CD8-positive, alpha-beta memory T cell (primary cell): ENCODE results near the gene TMEM8B. TPM values are rescaled to one million over a fixed set of nuclear protein-coding genes. Genes with fewer than 3 reads are reported as not detected.
A peak's percentile ranks its signal among the peaks of the same experiment; 100 is the strongest.

Experiments
- CTCF ChIA-PET: fragments of 350-600 bp; sonication (Branson Sonifier 250); formaldehyde crosslinking; loops from one replicate; lab custom pipeline; 2021; ENCODE audit warnings: antibody characterized with exemption; lab: Charles Lee
- POLR2A ChIA-PET: fragments of 350-600 bp; sonication (Branson Sonifier 250); formaldehyde crosslinking; loops from one replicate; lab custom pipeline; 2021; ENCODE audit warnings: antibody characterized with exemption; lab: Charles Lee
- DNase-seq, 5 donors: peaks; one replicate each; pipeline versions ENCODE4 v3.0.0 to v3.0.0-alpha.2; 2020 to 2022; ENCODE audit warnings: mixed read lengths in 1 of 5
- H3K27ac ChIP-seq: one replicate; pipeline ENCODE4 v1.7.0; 2013; ENCODE audit warnings: low read depth, mild to moderate bottlenecking, low read length, moderate library complexity
- H3K27me3 ChIP-seq: 2 replicates; pipeline ENCODE4 v1.7.0; 2013; ENCODE audit warnings: low read length, mild to moderate bottlenecking; ENCODE audit not compliant: insufficient read depth, poor library complexity, severe bottlenecking
- H3K36me3 ChIP-seq: 2 replicates; pipeline ENCODE4 v1.7.0; 2013; ENCODE audit warnings: mild to moderate bottlenecking, low read length, moderate library complexity; ENCODE audit not compliant: insufficient read depth
- H3K4me1 ChIP-seq: 2 replicates; pipeline ENCODE4 v1.7.0; 2013; ENCODE audit warnings: mild to moderate bottlenecking, low read length, moderate library complexity; ENCODE audit not compliant: insufficient read depth
- H3K4me3 ChIP-seq: 2 replicates; pipeline ENCODE4 v1.7.0; 2013; ENCODE audit warnings: mild to moderate bottlenecking, low read length
- H3K9me3 ChIP-seq: 2 replicates; pipeline ENCODE4 v1.7.0; 2013; ENCODE audit warnings: mild to moderate bottlenecking, low read length
- H3K27ac Mint-ChIP-seq, 8 donors: one replicate each; pipeline ENCODE4 v1.8.0; 2020 to 2021; ENCODE audit warnings: mixed read lengths in 8 of 8, mild to moderate bottlenecking in 6 of 8, inconsistent platforms in 3 of 8, moderate library complexity in 3 of 8
- H3K27me3 Mint-ChIP-seq, 2 donors: one replicate each; pipeline ENCODE4 v1.8.0; 2020 to 2021; ENCODE audit warnings: mixed read lengths in 2 of 2, mild to moderate bottlenecking in 1 of 2, moderate library complexity in 1 of 2
- H3K36me3 Mint-ChIP-seq, 3 donors: one replicate each; pipeline ENCODE4 v1.8.0; 2020 to 2021; ENCODE audit warnings: mixed read lengths in 3 of 3, inconsistent platforms in 1 of 3, mild to moderate bottlenecking in 1 of 3
- H3K4me1 Mint-ChIP-seq, 3 donors: one replicate each; pipeline ENCODE4 v1.8.0; 2020 to 2021; ENCODE audit warnings: mixed read lengths in 3 of 3, inconsistent platforms in 1 of 3, mild to moderate bottlenecking in 1 of 3
- H3K4me3 Mint-ChIP-seq, 7 donors: one replicate each; pipeline ENCODE4 v1.8.0; 2020 to 2021; ENCODE audit warnings: mixed read lengths in 7 of 7, mild to moderate bottlenecking in 6 of 7, moderate library complexity in 4 of 7, inconsistent platforms in 2 of 7
- H3K9me3 Mint-ChIP-seq, 5 donors: one replicate each; pipeline ENCODE4 v1.8.0; 2020 to 2022; ENCODE audit warnings: mixed read lengths in 5 of 5, mild to moderate bottlenecking in 3 of 5, moderate library complexity in 2 of 5, inconsistent platforms in 1 of 5
- polyA plus RNA-seq: library from polyadenylated mRNA; unstranded; fragments of 300-500 nt; fragmentation: Illumina TruSeq; gene quantifications from one replicate; pipeline ENCODE4 v1.2.3, GENCODE V29; 2021
- total RNA-seq, 2 experiments: library from RNA; stranded (reverse); gene quantifications; one replicate each; pipeline ENCODE4 v1.2.3, GENCODE V29; 2021

Gene TMEM8B
- total and polyA plus RNA-seq, 3 experiments from 2014 or later, result 2.1 to 3.0 (median 3.0) TPM

DNA sequence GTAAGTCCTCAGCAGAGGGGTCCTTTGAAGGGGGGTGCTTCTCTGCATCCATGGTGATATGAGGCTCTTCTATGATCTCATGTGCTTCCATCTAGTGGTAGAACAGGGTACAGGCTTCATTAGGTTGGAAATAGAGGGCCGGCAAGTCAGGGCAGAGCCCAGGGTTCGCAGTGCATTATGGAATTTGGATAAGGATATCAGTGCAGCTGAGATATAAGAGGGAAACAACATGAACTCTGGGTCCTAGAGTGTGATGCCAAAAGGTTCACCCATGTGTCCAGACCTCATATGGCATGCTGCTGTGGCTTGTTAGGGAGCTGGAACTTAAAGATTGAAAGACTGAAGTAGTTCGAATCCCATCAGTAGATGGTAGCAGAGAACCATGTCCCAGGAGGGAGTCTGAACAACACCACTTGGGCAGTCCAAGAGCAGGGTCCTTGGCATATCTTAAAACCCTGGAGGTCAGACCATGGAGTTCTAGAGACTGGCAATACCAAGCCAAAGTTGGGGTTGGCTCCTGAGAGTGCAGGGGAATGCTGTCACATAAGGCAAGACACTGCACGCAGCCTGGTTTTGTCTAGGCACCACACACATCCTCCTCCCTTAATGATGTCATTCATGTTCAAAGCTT lies 2.8 kb upstream of the TMEM8B start:
- ChIA-PET CTCF (interaction anchor here (0.6 to 3.4 kb wide), 22 partner anchors 9 to 1943 kb away, joined by 3 to 18 read pairs (median 5); partner anchors contain the start of genes GBA2, HINT2, NPR2 and RGP1), POLR2A (interaction anchor here (0.6 kb wide), 1 partner anchor 82 kb away, joined by 3 read pairs; no protein-coding TSS in a partner anchor)
- no peaks in the 10 kb centered on the region for H3K36me3 ChIP-seq
- no peaks in the 10 kb centered on the region for H3K27me3 Mint-ChIP-seq
- H3K27me3 ChIP-seq, result no peaks in the 10 kb centered on the region
- H3K9me3 Mint-ChIP-seq, result no peaks in the 10 kb centered on the region
- peaks cover 0 to 4% (median 0%) of the 10 kb centered on the region in 3 donors for H3K36me3 Mint-ChIP-seq
- H3K4me1 Mint-ChIP-seq, result peaks cover 22 to 31% (median 24%) of the 10 kb centered on the region in 3 donors
- H3K9me3 ChIP-seq, result no peaks in the 10 kb centered on the region
- no peak overlapping the region for H3K4me3 ChIP-seq
- H3K4me3 Mint-ChIP-seq, result peak overlapping the region in 4 of 7 donors; percentile 55 to 69 (median 65)
- peaks cover 14% of the 10 kb centered on the region for H3K4me1 ChIP-seq
- peak overlapping the region in 5 of 8 donors; percentile 21 to 85 (median 28) for H3K27ac Mint-ChIP-seq
- DNase-seq, result peak in 2 of 5 donors; percentile 45 to 58
- H3K27ac ChIP-seq, result no peak overlapping the region

DNA sequence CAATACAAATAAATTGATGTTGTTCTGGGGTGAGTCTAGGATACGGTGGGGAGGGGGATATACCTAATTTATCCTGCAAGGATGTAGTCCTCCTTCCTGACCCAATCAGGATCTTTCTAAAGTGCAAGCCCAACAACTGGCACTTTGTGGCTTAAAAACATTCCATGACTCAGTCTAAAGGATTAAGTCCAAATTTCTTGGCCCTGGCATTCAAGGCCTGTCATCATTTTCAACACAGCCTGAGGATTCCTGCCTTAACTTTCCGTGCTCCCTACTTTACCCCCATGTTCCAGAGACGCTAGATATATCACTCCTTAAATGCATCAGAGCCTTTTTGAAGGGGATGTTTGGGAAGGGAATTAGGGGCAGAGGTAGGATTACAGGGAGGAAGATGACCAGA lies 1.5 kb upstream of the TMEM8B start:
- Histone ChIP-seq H3K27ac (no peak overlapping the region), H3K4me3 (no peak overlapping the region), H3K9me3 (no peaks in the 10 kb centered on the region), H3K36me3 (no peaks in the 10 kb centered on the region), H3K4me1 (peaks cover 14% of the 10 kb centered on the region), H3K27me3 (no peaks in the 10 kb centered on the region)
- no peak for DNase-seq
- Mint-ChIP-seq H3K9me3 (no peaks in the 10 kb centered on the region), H3K27ac (peak overlapping the region in 4 of 8 donors; percentile 25 to 96 (median 66)), H3K4me3 (peak overlapping the region in 6 of 7 donors; percentile 47 to 99 (median 91)), H3K4me1 (peaks cover 22 to 35% (median 24%) of the 10 kb centered on the region in 3 donors), H3K27me3 (no peaks in the 10 kb centered on the region), H3K36me3 (peaks cover 0 to 4% (median 0%) of the 10 kb centered on the region in 3 donors)
- POLR2A ChIA-PET, result no interaction called here
- CTCF ChIA-PET, result interaction anchor here (1.5 to 3.3 kb wide), 4 partner anchors 8 to 35 kb away, joined by 5 to 18 read pairs (median 10); partner anchors contain the start of genes HINT2 and NPR2

DNA sequence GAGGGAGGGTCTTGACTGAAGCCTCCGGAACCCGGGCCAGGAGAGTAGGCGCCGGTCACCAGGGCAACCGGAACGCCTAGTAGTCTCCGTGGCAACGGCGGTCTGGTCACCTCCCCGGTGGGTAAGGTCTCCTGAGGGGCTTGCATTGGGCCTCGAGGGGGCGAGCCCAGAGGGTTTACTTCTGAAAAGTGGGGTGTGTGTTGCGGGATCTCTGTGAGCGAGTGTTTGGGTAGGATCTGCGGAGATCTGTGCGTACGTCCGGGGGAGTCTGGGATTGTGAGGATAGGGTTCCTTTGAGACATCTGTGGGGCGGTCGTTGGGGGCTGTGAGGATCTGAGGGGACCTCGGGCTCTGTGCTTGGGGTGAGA lies 328 bp upstream of the TMEM8B start, which contains the start of gene FAM221B:
TSS of gene FAM221B (minus strand) at position 17 of the 368 bp plus-strand sequence. CDS start 2,571 bp downstream, outside the sequence.
- H3K4me1 ChIP-seq, result peaks cover 14% of the 10 kb centered on the region
- no peaks in the 10 kb centered on the region for H3K27me3 ChIP-seq
- no peaks in the 10 kb centered on the region for H3K9me3 ChIP-seq
- ChIA-PET CTCF (interaction anchor here (1.1 to 1.5 kb wide), 2 partner anchors 14 to 38 kb away, joined by 3 to 5 read pairs; partner anchors contain the start of gene HINT2), POLR2A (interaction anchor here (0.6 to 1.5 kb wide), 4 partner anchors 14 to 119 kb away, joined by 3 to 5 read pairs (median 3); partner anchors contain the start of genes HINT2 and SPAG8)
- Mint-ChIP-seq H3K36me3 (peaks cover 0 to 4% (median 0%) of the 10 kb centered on the region in 3 donors), H3K27ac (peak within 1 kb of the TSS; percentile 25 to 99 (median 96)), H3K27me3 (no peaks in the 10 kb centered on the region), H3K4me1 (peaks cover 22 to 38% (median 24%) of the 10 kb centered on the region in 3 donors), H3K9me3 (no peaks in the 10 kb centered on the region), H3K4me3 (peak within 1 kb of the TSS; percentile 89 to 99 (median 94))
- no peaks in the 10 kb centered on the region for H3K36me3 ChIP-seq
- H3K4me3 ChIP-seq, result peak within 1 kb of the TSS; percentile 90
- peak within 1 kb of the TSS; percentile 64 for H3K27ac ChIP-seq
- peak in 2 of 5 donors; percentile 10 to 38 for DNase-seq

DNA sequence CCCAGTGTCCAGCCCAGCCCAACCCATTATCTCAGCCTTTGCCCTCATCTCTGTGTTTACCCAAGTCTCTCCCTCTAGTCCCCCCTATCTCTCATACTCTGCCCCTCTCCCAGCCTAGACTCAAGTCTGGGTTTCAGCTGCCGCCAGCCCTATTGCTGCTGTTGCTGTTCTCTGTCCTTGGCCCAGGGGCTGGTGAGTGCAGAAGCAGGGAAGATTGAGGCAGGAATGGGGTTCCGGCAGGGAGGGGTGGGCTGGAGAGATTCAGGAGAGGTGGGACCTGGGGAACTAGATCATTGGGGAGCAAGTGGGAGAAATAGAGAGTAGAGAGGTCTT lies 702 bp downstream of the TMEM8B start:
- Mint-ChIP-seq H3K4me1 (peaks cover 22 to 38% (median 24%) of the 10 kb centered on the region in 3 donors), H3K4me3 (peak overlapping the region; percentile 79 to 89 (median 84)), H3K36me3 (peaks cover 0 to 4% (median 0%) of the 10 kb centered on the region in 3 donors), H3K27ac (peak overlapping the region; percentile 81 to 95 (median 92)), H3K9me3 (no peaks in the 10 kb centered on the region), H3K27me3 (no peaks in the 10 kb centered on the region)
- no peak for DNase-seq
- ChIA-PET CTCF (no interaction called here), POLR2A (interaction anchor here (1.3 kb wide), 1 partner anchor 18 kb away, joined by 3 read pairs; the partner anchor contains the start of gene SPAG8)
- no peaks in the 10 kb centered on the region for H3K27me3 ChIP-seq
- H3K27ac ChIP-seq, result peak overlapping the region; percentile 64
- no peaks in the 10 kb centered on the region for H3K36me3 ChIP-seq
- no peaks in the 10 kb centered on the region for H3K9me3 ChIP-seq
- H3K4me3 ChIP-seq, result peak overlapping the region; percentile 90
- H3K4me1 ChIP-seq, result peaks cover 14% of the 10 kb centered on the region

GRCh38 chr9:35831040-35831439 lies 2.0 kb downstream of the TMEM8B start:
- no peaks in the 10 kb centered on the region for H3K9me3 ChIP-seq
- H3K4me1 ChIP-seq, result peaks cover 14% of the 10 kb centered on the region
- ChIA-PET POLR2A (interaction anchor here (0.7 kb wide), 1 partner anchor 102 kb away, joined by 3 read pairs; no protein-coding TSS in a partner anchor), CTCF (interaction anchor here (1.8 to 2.5 kb wide), 2 partner anchors 17 to 41 kb away, joined by 5 to 8 read pairs; partner anchors contain the start of gene HINT2)
- Mint-ChIP-seq H3K4me3 (peak overlapping the region in 5 of 7 donors; percentile 17 to 80 (median 48)), H3K4me1 (peaks cover 21 to 36% (median 22%) of the 10 kb centered on the region in 3 donors), H3K9me3 (no peaks in the 10 kb centered on the region), H3K27ac (peak overlapping the region in 1 of 8 donors; percentile 68), H3K27me3 (no peaks in the 10 kb centered on the region), H3K36me3 (peaks cover 0 to 4% (median 0%) of the 10 kb centered on the region in 3 donors)
- no peaks in the 10 kb centered on the region for H3K36me3 ChIP-seq
- no peaks in the 10 kb centered on the region for H3K27me3 ChIP-seq
- no peak overlapping the region for H3K4me3 ChIP-seq
- no peak overlapping the region for H3K27ac ChIP-seq
- no peak for DNase-seq

DNA sequence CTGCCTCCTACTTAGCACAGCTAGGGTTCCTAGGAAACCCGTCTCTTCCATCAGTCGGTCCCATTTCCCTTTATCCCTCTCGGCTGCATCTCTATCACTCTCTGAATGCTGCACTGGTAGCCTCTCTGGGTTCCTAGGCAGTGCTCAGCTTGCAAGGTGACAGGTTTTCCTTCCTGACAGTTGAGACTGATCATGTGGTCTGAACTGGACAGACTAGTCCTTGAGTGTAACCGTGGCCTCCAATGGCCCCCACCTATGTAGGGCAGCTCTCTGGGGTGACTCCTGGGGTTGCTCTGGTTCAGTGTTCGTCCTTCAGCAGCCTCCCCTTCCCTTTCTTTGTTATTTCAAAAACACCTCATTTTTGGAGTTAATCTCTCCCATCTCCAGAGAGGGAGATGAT lies 3.8 kb downstream of the TMEM8B start:
- Mint-ChIP-seq H3K36me3 (peaks cover 0 to 4% (median 0%) of the 10 kb centered on the region in 3 donors), H3K4me3 (peak overlapping the region in 1 of 7 donors; percentile 78), H3K4me1 (peaks cover 18 to 34% (median 19%) of the 10 kb centered on the region in 3 donors), H3K27me3 (no peaks in the 10 kb centered on the region), H3K27ac (peak overlapping the region in 1 of 8 donors; percentile 43), H3K9me3 (no peaks in the 10 kb centered on the region)
- POLR2A ChIA-PET, result no interaction called here
- no peak for DNase-seq
- no peaks in the 10 kb centered on the region for H3K27me3 ChIP-seq
- no peak overlapping the region for H3K27ac ChIP-seq
- H3K4me1 ChIP-seq, result peaks cover 14% of the 10 kb centered on the region
- no peaks in the 10 kb centered on the region for H3K9me3 ChIP-seq
- no peaks in the 10 kb centered on the region for H3K36me3 ChIP-seq
- CTCF ChIA-PET, result interaction anchor here (2.5 kb wide), 1 partner anchor 42 kb away, joined by 8 read pairs; no protein-coding TSS in a partner anchor
- no peak overlapping the region for H3K4me3 ChIP-seq

DNA sequence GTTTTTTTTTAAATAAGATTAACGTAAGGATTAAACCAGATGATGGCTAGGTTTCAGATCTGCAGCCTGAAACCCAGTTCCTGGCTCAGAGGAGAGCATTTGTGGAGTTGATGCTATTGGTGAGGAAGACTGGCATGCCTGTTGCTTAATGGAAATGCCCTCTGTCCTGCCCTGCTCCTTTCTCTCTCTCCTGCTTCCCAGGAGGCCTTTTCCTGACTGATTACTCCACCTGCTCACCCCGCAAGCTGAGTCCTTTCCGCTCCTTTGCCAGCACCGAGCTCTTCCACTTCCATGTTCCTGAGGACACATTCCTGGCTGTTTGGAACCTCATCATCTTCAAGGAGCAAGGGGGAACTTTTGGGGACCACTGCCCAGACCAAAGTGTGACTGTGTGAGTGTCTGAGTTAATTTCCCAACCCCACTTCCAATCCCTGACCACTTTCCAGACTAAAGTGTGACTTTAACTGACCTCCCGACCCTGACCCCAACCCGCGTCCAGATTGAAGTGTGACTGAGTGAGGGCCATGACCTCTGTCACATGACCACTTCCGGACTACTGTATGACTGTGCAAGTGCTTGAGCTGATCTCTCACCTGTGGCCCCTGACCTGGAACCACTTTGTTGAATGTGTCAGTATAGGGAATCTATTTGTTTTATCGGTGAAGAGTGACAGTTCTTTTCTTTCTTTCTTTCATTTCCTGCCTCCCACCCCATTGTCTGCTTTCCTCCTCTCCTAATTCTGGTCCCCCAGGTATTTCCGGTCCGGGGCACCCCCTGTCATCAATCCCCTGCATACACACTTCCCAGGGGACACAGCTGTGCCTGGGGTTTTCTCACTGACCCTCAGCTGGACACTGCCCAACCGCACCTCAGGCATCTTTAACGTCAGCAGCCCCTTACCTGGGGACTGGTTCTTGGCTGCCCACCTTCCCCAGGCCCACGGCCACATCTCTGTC lies 5.5 kb downstream of the TMEM8B start:
- no peaks in the 10 kb centered on the region for H3K36me3 Mint-ChIP-seq
- H3K27ac Mint-ChIP-seq, result peak overlapping the region in 3 of 8 donors; percentile 42 to 55 (median 44)
- H3K9me3 Mint-ChIP-seq, result no peaks in the 10 kb centered on the region
- no peak overlapping the region for H3K4me3 ChIP-seq
- H3K36me3 ChIP-seq, result no peaks in the 10 kb centered on the region
- H3K4me1 ChIP-seq, result peaks cover 7% of the 10 kb centered on the region
- H3K9me3 ChIP-seq, result no peaks in the 10 kb centered on the region
- CTCF ChIA-PET, result interaction anchor here (0.8 to 2.8 kb wide), 5 partner anchors 9 to 98 kb away, joined by 3 to 18 read pairs (median 4); no protein-coding TSS in a partner anchor
- no peaks in the 10 kb centered on the region for H3K27me3 Mint-ChIP-seq
- H3K27me3 ChIP-seq, result no peaks in the 10 kb centered on the region
- DNase-seq, result no peak
- H3K4me1 Mint-ChIP-seq, result peaks cover 8 to 24% (median 8%) of the 10 kb centered on the region in 3 donors
- no peak overlapping the region for H3K27ac ChIP-seq
- H3K4me3 Mint-ChIP-seq, result peak overlapping the region in 1 of 7 donors; percentile 51
- POLR2A ChIA-PET, result interaction anchor here (0.7 kb wide), 1 partner anchor 80 kb away, joined by 9 read pairs; no protein-coding TSS in a partner anchor
